Thymus (tissue), 11 donors: Measurements from ENCODE around the gene GRK6. TPM values are rescaled to one million over a fixed set of nuclear protein-coding genes. Genes with fewer than 3 reads are reported as not detected.

Experiments
- DNase-seq, 9 donors: peaks; one replicate each; pipeline ENCODE4 v3.0.0-alpha.2; 2013; ENCODE audit warnings: low spot score in 9 of 9, low read depth in 6 of 9, missing footprints in 1 of 9
- H3K27ac ChIP-seq, 2 donors: one replicate each; pipeline ENCODE4 v1.5.1; 2013; ENCODE audit warnings: control low read depth in 1 of 2, low read depth in 1 of 2, low read length in 1 of 2, mild to moderate bottlenecking in 1 of 2, moderate library complexity in 1 of 2
- H3K27me3 ChIP-seq, 2 donors: one replicate each; pipeline ENCODE4 v1.5.1; 2013; ENCODE audit warnings: low read length in 1 of 2; ENCODE audit not compliant: control insufficient read depth in 2 of 2, insufficient read depth in 1 of 2
- H3K36me3 ChIP-seq, 2 donors: one replicate each; pipeline ENCODE4 v1.5.1; 2013; ENCODE audit warnings: low read length in 1 of 2, mild to moderate bottlenecking in 1 of 2, moderate library complexity in 1 of 2; ENCODE audit not compliant: control insufficient read depth in 2 of 2, insufficient read depth in 2 of 2
- H3K4me1 ChIP-seq, 2 donors: one replicate each; pipeline ENCODE4 v1.5.1; 2013; ENCODE audit warnings: low read length in 2 of 2; ENCODE audit not compliant: control insufficient read depth in 2 of 2, insufficient read depth in 2 of 2
- H3K4me3 ChIP-seq, 2 donors: one replicate each; pipeline ENCODE4 v1.5.1; 2013; ENCODE audit warnings: low read length in 2 of 2, control low read depth in 1 of 2, mild to moderate bottlenecking in 1 of 2
- H3K9me3 ChIP-seq, 2 donors: one replicate each; pipeline ENCODE4 v1.5.1; 2013; ENCODE audit warnings: low read length in 1 of 2, mild to moderate bottlenecking in 1 of 2; ENCODE audit not compliant: control insufficient read depth in 2 of 2, insufficient read depth in 1 of 2
- WGBS: extraction: QIAGEN DNeasy Blood & Tissue Kit; methylation state at CpG from one replicate; pipeline ENCODE4 v1.1.7; 2013; 5-methylcytosine and 5-hydroxymethylcytosine counted together
- polyA plus RNA-seq: library from polyadenylated mRNA; stranded (reverse); fragments of 200-250 nt; gene quantifications from one replicate; pipeline ENCODE4 v1.2.3, GENCODE V29; 2013
- total RNA-seq: library from RNA; stranded (reverse); fragments of 120-200 nt; gene quantifications from one replicate; pipeline ENCODE4 v1.2.4, GENCODE V29; 2013
- donor health status: healthy.

The GRK6 gene
- total and polyA plus RNA-seq, 2 donors, result 36.3 to 57.4 TPM

GRCh38 chr5:177476531-177477233 lies 50.2 kb downstream of the GRK6 start:
- no peak overlapping the region for H3K4me3 ChIP-seq
- DNase-seq, result no peak
- H3K9me3 ChIP-seq, result peaks cover 0 to 3% of the 10 kb centered on the region in 2 donors
- peaks cover 0 to 8% of the 10 kb centered on the region in 2 donors for H3K27me3 ChIP-seq
- H3K27ac ChIP-seq, result no peak overlapping the region
- 97% methylated on average over 18 of the region's 18 CpGs for WGBS
- peaks cover 28 to 64% of the 10 kb centered on the region in 2 donors for H3K4me1 ChIP-seq
- H3K36me3 ChIP-seq, result no peaks in the 10 kb centered on the region

GRCh38 chr5:177477701-177478477 lies 51.4 kb downstream of the GRK6 start:
- no peak overlapping the region for H3K27ac ChIP-seq
- DNase-seq, result no peak
- 96% methylated on average over 13 of the region's 13 CpGs for WGBS
- H3K36me3 ChIP-seq, result no peaks in the 10 kb centered on the region
- H3K27me3 ChIP-seq, result peaks cover 0 to 8% of the 10 kb centered on the region in 2 donors
- no peak overlapping the region for H3K4me3 ChIP-seq
- H3K9me3 ChIP-seq, result no peaks in the 10 kb centered on the region
- H3K4me1 ChIP-seq, result peaks cover 19 to 54% of the 10 kb centered on the region in 2 donors

GRCh38 chr5:177478711-177479646 lies 52.5 kb downstream of the GRK6 start:
- peak in 3 of 9 donors; percentile 32 to 75 (median 53) for DNase-seq
- H3K4me3 ChIP-seq, result no peak overlapping the region
- H3K9me3 ChIP-seq, result no peaks in the 10 kb centered on the region
- H3K27me3 ChIP-seq, result peaks cover 0 to 7% of the 10 kb centered on the region in 2 donors
- H3K27ac ChIP-seq, result peak overlapping the region; percentile 78 to 91
- H3K36me3 ChIP-seq, result no peaks in the 10 kb centered on the region
- 30% methylated on average over 18 of the region's 18 CpGs for WGBS
- H3K4me1 ChIP-seq, result peaks cover 19 to 59% of the 10 kb centered on the region in 2 donors

GRCh38 chr5:177479774-177480173 lies 53.3 kb downstream of the GRK6 start:
- Histone ChIP-seq H3K9me3 (no peaks in the 10 kb centered on the region), H3K4me1 (peaks cover 17 to 51% of the 10 kb centered on the region in 2 donors), H3K36me3 (no peaks in the 10 kb centered on the region), H3K4me3 (no peak overlapping the region), H3K27ac (peak overlapping the region in 1 of 2 donors; percentile 38), H3K27me3 (peaks cover 0 to under 1% of the 10 kb centered on the region in 2 donors)
- DNase-seq, result no peak
- WGBS, result 84% methylated on average over 14 of the region's 14 CpGs

GRCh38 chr5:177482359-177482795 lies 55.9 kb downstream of the GRK6 start:
- H3K9me3 ChIP-seq, result no peaks in the 10 kb centered on the region
- H3K27me3 ChIP-seq, result no peaks in the 10 kb centered on the region
- no peak for DNase-seq
- H3K27ac ChIP-seq, result no peak overlapping the region
- peaks cover 11 to 30% of the 10 kb centered on the region in 2 donors for H3K4me1 ChIP-seq
- 96% methylated on average over 10 of the region's 10 CpGs for whole genome bisulfite sequencing
- no peak overlapping the region for H3K4me3 ChIP-seq
- H3K36me3 ChIP-seq, result no peaks in the 10 kb centered on the region

GRCh38 chr5:177483042-177483441 lies 56.6 kb downstream of the GRK6 start:
- Histone ChIP-seq H3K27ac (no peak overlapping the region), H3K4me3 (no peak overlapping the region), H3K4me1 (peaks cover 11 to 25% of the 10 kb centered on the region in 2 donors), H3K36me3 (no peaks in the 10 kb centered on the region), H3K9me3 (no peaks in the 10 kb centered on the region), H3K27me3 (no peaks in the 10 kb centered on the region)
- DNase-seq, result no peak
- WGBS, result 97% methylated on average over 9 of the region's 9 CpGs

- Histone ChIP-seq H3K36me3 (no peaks in the 10 kb centered on the region), H3K27ac (no peak overlapping the region), H3K27me3 (no peaks in the 10 kb centered on the region), H3K9me3 (no peaks in the 10 kb centered on the region), H3K4me1 (peaks cover 3 to 14% of the 10 kb centered on the region in 2 donors), H3K4me3 (no peak overlapping the region)
- WGBS, result 95% methylated on average over 22 of the region's 22 CpGs
- no peak for DNase-seq
These were observed 57.8 kb downstream of the GRK6 start for GRCh38 chr5:177483994-177484901.

GRCh38 chr5:177484902-177485549 lies 58.5 kb downstream of the GRK6 start:
- WGBS, result 83% methylated on average over 13 of the region's 13 CpGs
- no peak for DNase-seq

More at GRCh38 chr5:177484902-177485549, 58.5 kb downstream of the GRK6 start:
- H3K27me3 ChIP-seq, result no peaks in the 10 kb centered on the region
- H3K4me3 ChIP-seq, result no peak overlapping the region
- H3K27ac ChIP-seq, result no peak overlapping the region
- peaks cover 0 to 7% of the 10 kb centered on the region in 2 donors for H3K4me1 ChIP-seq
- H3K36me3 ChIP-seq, result no peaks in the 10 kb centered on the region
- H3K9me3 ChIP-seq, result no peaks in the 10 kb centered on the region
